Bronchial epithelial cell (primary cell): ENCODE data around the gene PLXNA1. TPM values are rescaled to one million over a fixed set of nuclear protein-coding genes. Genes with fewer than 3 reads are reported as not detected.

Experiments
- DNase-seq: peaks from one replicate; pipeline ENCODE4 v3.0.0-alpha.2; 2010; ENCODE audit warnings: low read depth
- FAIRE-seq: peaks from 2 replicates; lab custom pipeline; 2011; peaks lifted over from hg19 to GRCh38; lab: Jason Lieb, UNC
- H3K27me3 ChIP-seq: 2 replicates; pipeline ENCODE4 v1.5.1; 2011; ENCODE audit warnings: low read length; ENCODE audit not compliant: control insufficient read depth, insufficient read depth
- H3K36me3 ChIP-seq: 2 replicates; pipeline ENCODE4 v1.5.1; 2011; ENCODE audit warnings: low read length; ENCODE audit not compliant: control insufficient read depth, insufficient read depth
- H3K4me3 ChIP-seq: 2 replicates; pipeline ENCODE4 v1.5.1; 2011; ENCODE audit warnings: mild to moderate bottlenecking, low read depth, low read length, control low read depth
- CTCF ChIP-seq: IDR thresholded peaks from 2 replicates; pipeline ENCODE4 v1.5.1; 2011; ENCODE audit warnings: mild to moderate bottlenecking, moderate library complexity, low read length, control low read depth, inconsistent platforms; ENCODE audit not compliant: insufficient read depth, severe bottlenecking
- total RNA-seq: library from RNA; depleted of rRNA; stranded (reverse); fragments of >200 nt; gene quantifications from 2 replicates; pipeline ENCODE4 v1.2.1, GENCODE V29; 2014

PLXNA1 gene
- total RNA-seq, 1 donor from 2014 or later = 53.4 TPM

- Histone ChIP-seq H3K36me3 (peaks cover 58% of the 10 kb centered on the region), H3K4me3 (no peak overlapping the region), H3K27me3 (no peaks in the 10 kb centered on the region)
- TF ChIP-seq CTCF = no peak
- DNase-seq = no peak
- FAIRE-seq = no peak
Observed at GRCh38 chr3:127016461-127016860, 33.5 kb downstream of the PLXNA1 start.

GRCh38 chr3:127017229-127017628 lies 34.3 kb downstream of the PLXNA1 start:
- no peak for FAIRE-seq
- TF ChIP-seq CTCF = no peak
- Histone ChIP-seq H3K27me3 (no peaks in the 10 kb centered on the region), H3K36me3 (peaks cover 65% of the 10 kb centered on the region), H3K4me3 (no peak overlapping the region)
- no peak for DNase-seq

GRCh38 chr3:127017781-127018180 lies 34.9 kb downstream of the PLXNA1 start:
- FAIRE-seq (no peak), DNase-seq (no peak)
- TF ChIP-seq CTCF = no peak
- Histone ChIP-seq H3K27me3 (no peaks in the 10 kb centered on the region), H3K4me3 (no peak overlapping the region), H3K36me3 (peaks cover 64% of the 10 kb centered on the region)

- no peak overlapping the region for H3K4me3 ChIP-seq
- H3K36me3 ChIP-seq = peaks cover 65% of the 10 kb centered on the region
- no peak for DNase-seq
- FAIRE-seq = no peak
- no peak for TF ChIP-seq CTCF
- no peaks in the 10 kb centered on the region for H3K27me3 ChIP-seq
Observed at GRCh38 chr3:127018306-127018828, 35.5 kb downstream of the PLXNA1 start.

GRCh38 chr3:127019449-127019848 lies 36.5 kb downstream of the PLXNA1 start:
- DNase-seq = peak; percentile 42
- FAIRE-seq = no peak
- no peak for TF ChIP-seq CTCF
- H3K36me3 ChIP-seq = peaks cover 66% of the 10 kb centered on the region
- H3K4me3 ChIP-seq = no peak overlapping the region
- no peaks in the 10 kb centered on the region for H3K27me3 ChIP-seq

- H3K36me3 ChIP-seq = peaks cover 65% of the 10 kb centered on the region
- H3K27me3 ChIP-seq = no peaks in the 10 kb centered on the region
- DNase-seq (no peak), FAIRE-seq (no peak)
- no peak for TF ChIP-seq CTCF
- H3K4me3 ChIP-seq = no peak overlapping the region
Observed at GRCh38 chr3:127020543-127020942, 37.6 kb downstream of the PLXNA1 start.
